Breast epithelium (tissue), 3 donors: ENCODE data around the gene TBC1D22B.

Source experiments
- POLR2A ChIP-seq: fragments of 450-650 bp; IDR thresholded peaks from one replicate; pipeline ENCODE4 v1.6.1; 2016; ENCODE audit warnings: antibody characterized with exemption, mild to moderate bottlenecking, moderate library complexity
- TF ChIP-seq, protein P1 (sequence below), 3 donors: fragments of 450-650 bp; IDR thresholded peaks; one replicate each; pipeline ENCODE4 v1.5.1; 2016 to 2017; ENCODE audit warnings: antibody characterized with exemption in 3 of 3, mild to moderate bottlenecking in 3 of 3, moderate library complexity in 3 of 3

DNA sequence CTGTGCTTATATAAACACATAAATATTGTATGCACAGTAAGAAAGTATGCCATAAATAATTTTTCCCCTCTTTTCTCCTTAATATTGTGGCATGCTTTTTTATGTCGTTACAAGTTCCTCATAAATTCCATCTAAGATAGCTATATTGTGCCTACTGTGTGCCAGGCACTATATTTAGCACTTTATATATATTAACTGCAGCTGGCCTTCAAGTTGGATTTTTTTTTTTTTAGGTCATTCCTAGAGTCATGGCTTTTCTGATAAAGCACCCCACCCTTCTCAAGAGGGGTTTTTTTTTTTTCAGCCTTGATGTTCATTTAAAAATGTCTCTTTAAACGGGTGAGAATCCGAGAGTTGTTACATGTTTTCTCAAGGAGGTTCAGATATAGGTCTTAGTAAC, 53.4 kb downstream of the TBC1D22B start:
- TF ChIP-seq, protein P1, sequence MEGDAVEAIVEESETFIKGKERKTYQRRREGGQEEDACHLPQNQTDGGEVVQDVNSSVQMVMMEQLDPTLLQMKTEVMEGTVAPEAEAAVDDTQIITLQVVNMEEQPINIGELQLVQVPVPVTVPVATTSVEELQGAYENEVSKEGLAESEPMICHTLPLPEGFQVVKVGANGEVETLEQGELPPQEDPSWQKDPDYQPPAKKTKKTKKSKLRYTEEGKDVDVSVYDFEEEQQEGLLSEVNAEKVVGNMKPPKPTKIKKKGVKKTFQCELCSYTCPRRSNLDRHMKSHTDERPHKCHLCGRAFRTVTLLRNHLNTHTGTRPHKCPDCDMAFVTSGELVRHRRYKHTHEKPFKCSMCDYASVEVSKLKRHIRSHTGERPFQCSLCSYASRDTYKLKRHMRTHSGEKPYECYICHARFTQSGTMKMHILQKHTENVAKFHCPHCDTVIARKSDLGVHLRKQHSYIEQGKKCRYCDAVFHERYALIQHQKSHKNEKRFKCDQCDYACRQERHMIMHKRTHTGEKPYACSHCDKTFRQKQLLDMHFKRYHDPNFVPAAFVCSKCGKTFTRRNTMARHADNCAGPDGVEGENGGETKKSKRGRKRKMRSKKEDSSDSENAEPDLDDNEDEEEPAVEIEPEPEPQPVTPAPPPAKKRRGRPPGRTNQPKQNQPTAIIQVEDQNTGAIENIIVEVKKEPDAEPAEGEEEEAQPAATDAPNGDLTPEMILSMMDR (IDR thresholded peaks at IDR 0.05): no peak
- no peak for TF ChIP-seq POLR2A
